ENCODE results near the gene ILDR2.

Gene ILDR2

GRCh38 chr1:166902279-166902678 lies 73.1 kb downstream of the ILDR2 start:
- peak; percentile 86 for DNase-seq (ENCODE audit: low read depth)
- peak; percentile 1 for TF ChIP-seq CTCF (IDR thresholded peaks at IDR 0.05; ENCODE audit: insufficient read depth, low read depth, low read length, missing control alignments)
- no peak overlapping the region for H3K4me3 ChIP-seq (ENCODE audit: low read length)

- no peak overlapping the region for H3K4me3 ChIP-seq (ENCODE audit: low read length)
- TF ChIP-seq CTCF (IDR thresholded peaks at IDR 0.05; ENCODE audit: insufficient read depth, low read depth, low read length, missing control alignments) = no peak
- DNase-seq (ENCODE audit: low read depth) = no peak
Measured at GRCh38 chr1:166900987-166901386, 74.4 kb downstream of the ILDR2 start.

- TF ChIP-seq CTCF (IDR thresholded peaks at IDR 0.05; ENCODE audit: insufficient read depth, low read depth, low read length, missing control alignments) = no peak
- no peak overlapping the region for H3K4me3 ChIP-seq (ENCODE audit: low read length)
- no peak for DNase-seq (ENCODE audit: low read depth)
Measured at GRCh38 chr1:166899769-166900168, 75.6 kb downstream of the ILDR2 start.

GRCh38 chr1:166895766-166896165 lies 79.6 kb downstream of the ILDR2 start:
- H3K4me3 ChIP-seq (ENCODE audit: low read length) = no peak overlapping the region

GRCh38 chr1:166889776-166890175 lies 85.6 kb downstream of the ILDR2 start:
- no peak for DNase-seq (ENCODE audit: low read depth)
- no peak for TF ChIP-seq CTCF (IDR thresholded peaks at IDR 0.05; ENCODE audit: insufficient read depth, low read depth, low read length, missing control alignments)
- H3K4me3 ChIP-seq (ENCODE audit: low read length) = no peak overlapping the region

More at GRCh38 chr1:166895766-166896165, 79.6 kb downstream of the ILDR2 start:
- DNase-seq (ENCODE audit: low read depth) = no peak
- TF ChIP-seq CTCF (IDR thresholded peaks at IDR 0.05; ENCODE audit: insufficient read depth, low read depth, low read length, missing control alignments) = no peak

GRCh38 chr1:166888373-166889111 lies 86.8 kb downstream of the ILDR2 start:
- no peak overlapping the region for H3K4me3 ChIP-seq (ENCODE audit: low read length)
- no peak for TF ChIP-seq CTCF (IDR thresholded peaks at IDR 0.05; ENCODE audit: insufficient read depth, low read depth, low read length, missing control alignments)
- DNase-seq (ENCODE audit: low read depth) = no peak

- no peak overlapping the region for H3K4me3 ChIP-seq (ENCODE audit: low read length)
Measured at GRCh38 chr1:166884971-166885370, 90.4 kb downstream of the ILDR2 start.

More at GRCh38 chr1:166884971-166885370, 90.4 kb downstream of the ILDR2 start:
- no peak for TF ChIP-seq CTCF (IDR thresholded peaks at IDR 0.05; ENCODE audit: insufficient read depth, low read depth, low read length, missing control alignments)
- no peak for DNase-seq (ENCODE audit: low read depth)

Data from epithelial cell of esophagus (primary cell).